LNCAP (cell line): Measurements from ENCODE around the gene RAB12.

Experiments used
- CTCF ChIP-seq: fragments of 450-650 bp; IDR thresholded peaks from 2 replicates; pipeline ENCODE4 v1.5.1; 2017; ENCODE audit warnings: mild to moderate bottlenecking

Gene RAB12

GRCh38 chr18:8659609-8660242 is 50.5 kb downstream of the RAB12 start:
- TF ChIP-seq CTCF, result no peak

GRCh38 chr18:8660316-8660715 is 51.1 kb downstream of the RAB12 start:
- no peak for TF ChIP-seq CTCF

- TF ChIP-seq CTCF, result no peak
These were observed 52.7 kb downstream of the RAB12 start for GRCh38 chr18:8661754-8662559.

GRCh38 chr18:8662560-8663255 is 53.5 kb downstream of the RAB12 start:
- no peak for TF ChIP-seq CTCF

GRCh38 chr18:8667846-8668245 is 58.6 kb downstream of the RAB12 start:
- TF ChIP-seq CTCF, result no peak

- TF ChIP-seq CTCF, result no peak
These were observed 59.1 kb downstream of the RAB12 start for GRCh38 chr18:8668381-8668780.

GRCh38 chr18:8669571-8669970 is 60.3 kb downstream of the RAB12 start:
- no peak for TF ChIP-seq CTCF
